ENCODE results near the gene ARHGEF1.

DNA sequence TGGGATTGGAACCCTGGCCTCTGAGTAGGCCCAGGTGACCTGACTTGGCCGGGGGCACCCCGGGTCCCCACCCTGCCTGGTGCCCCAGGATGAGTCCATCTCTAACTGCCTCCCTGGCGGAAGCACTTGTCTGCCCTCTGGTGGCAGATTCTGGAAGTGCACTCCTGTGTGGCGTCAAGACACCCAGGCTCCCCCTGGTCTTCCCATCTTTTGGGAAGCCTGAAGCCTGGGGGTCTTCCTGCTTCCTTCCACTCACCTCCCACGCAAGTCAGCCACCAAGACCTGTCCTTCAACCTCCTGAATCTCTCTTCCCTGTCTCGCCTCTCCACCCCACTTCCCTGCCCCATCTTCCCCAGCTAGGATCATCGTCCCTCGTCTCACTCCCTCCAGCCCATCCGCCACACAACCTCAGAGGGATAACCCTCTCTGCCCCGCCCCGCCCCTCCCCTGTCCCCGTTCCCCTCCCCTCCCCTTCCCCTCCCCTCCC lies 68.7 kb downstream of the ARHGEF1 start:
- no peak for TF ChIP-seq TAF1 (IDR thresholded peaks at IDR 0.05; ENCODE audit: borderline replicate concordance, insufficient read depth, low read length)
- no peak for TF ChIP-seq POLR2AphosphoS5 (IDR thresholded peaks at IDR 0.05; ENCODE audit: low read depth, low read length)
- TF ChIP-seq SIN3A (IDR thresholded peaks at IDR 0.05; ENCODE audit: borderline replicate concordance, insufficient read depth, low read length) = no peak
- TF ChIP-seq, protein P1, sequence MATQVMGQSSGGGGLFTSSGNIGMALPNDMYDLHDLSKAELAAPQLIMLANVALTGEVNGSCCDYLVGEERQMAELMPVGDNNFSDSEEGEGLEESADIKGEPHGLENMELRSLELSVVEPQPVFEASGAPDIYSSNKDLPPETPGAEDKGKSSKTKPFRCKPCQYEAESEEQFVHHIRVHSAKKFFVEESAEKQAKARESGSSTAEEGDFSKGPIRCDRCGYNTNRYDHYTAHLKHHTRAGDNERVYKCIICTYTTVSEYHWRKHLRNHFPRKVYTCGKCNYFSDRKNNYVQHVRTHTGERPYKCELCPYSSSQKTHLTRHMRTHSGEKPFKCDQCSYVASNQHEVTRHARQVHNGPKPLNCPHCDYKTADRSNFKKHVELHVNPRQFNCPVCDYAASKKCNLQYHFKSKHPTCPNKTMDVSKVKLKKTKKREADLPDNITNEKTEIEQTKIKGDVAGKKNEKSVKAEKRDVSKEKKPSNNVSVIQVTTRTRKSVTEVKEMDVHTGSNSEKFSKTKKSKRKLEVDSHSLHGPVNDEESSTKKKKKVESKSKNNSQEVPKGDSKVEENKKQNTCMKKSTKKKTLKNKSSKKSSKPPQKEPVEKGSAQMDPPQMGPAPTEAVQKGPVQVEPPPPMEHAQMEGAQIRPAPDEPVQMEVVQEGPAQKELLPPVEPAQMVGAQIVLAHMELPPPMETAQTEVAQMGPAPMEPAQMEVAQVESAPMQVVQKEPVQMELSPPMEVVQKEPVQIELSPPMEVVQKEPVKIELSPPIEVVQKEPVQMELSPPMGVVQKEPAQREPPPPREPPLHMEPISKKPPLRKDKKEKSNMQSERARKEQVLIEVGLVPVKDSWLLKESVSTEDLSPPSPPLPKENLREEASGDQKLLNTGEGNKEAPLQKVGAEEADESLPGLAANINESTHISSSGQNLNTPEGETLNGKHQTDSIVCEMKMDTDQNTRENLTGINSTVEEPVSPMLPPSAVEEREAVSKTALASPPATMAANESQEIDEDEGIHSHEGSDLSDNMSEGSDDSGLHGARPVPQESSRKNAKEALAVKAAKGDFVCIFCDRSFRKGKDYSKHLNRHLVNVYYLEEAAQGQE (IDR thresholded peaks at IDR 0.05; ENCODE audit: insufficient read depth in 1 of 2, low read depth in 2 of 2, low read length in 2 of 2) = no peak
- peak; percentile 28 for TF ChIP-seq FOXP2 (optimal IDR thresholded peaks at IDR 0.05; ENCODE audit: borderline replicate concordance, extremely low read depth, extremely low read length, insufficient read depth)

Measured in PFSK-1 (cell line).